A204.1 (cell line): Measurements from ENCODE around the gene DUSP2.

Source experiments
- FAIRE-seq: peaks from 2 replicates; lab custom pipeline; 2012; peaks lifted over from hg19 to GRCh38; lab: Jason Lieb, UNC

Gene DUSP2

DNA sequence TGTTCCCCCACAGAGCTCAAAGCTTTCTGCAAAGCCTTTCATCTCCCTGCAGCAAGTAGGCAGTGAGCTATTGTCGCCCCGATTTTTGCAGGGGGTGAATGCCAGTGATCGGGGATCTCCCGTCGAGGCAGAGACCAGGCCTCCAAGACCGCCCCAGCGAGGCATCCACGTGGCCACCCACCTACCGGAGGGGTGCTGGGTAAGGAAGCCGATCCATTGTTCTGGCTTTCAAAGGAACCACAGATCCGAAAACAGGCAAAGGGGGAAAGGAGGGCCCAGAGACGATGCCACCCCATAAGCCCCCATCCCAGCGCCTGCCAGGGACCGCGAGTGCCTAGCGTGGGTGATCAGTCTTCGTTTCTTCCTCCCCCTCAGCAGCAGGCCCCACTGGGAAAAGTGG is 31.3 kb downstream of the DUSP2 start:
- FAIRE-seq: no peak

GRCh38 chr2:96113367-96113677 is 31.9 kb downstream of the DUSP2 start:
- no peak for FAIRE-seq

DNA sequence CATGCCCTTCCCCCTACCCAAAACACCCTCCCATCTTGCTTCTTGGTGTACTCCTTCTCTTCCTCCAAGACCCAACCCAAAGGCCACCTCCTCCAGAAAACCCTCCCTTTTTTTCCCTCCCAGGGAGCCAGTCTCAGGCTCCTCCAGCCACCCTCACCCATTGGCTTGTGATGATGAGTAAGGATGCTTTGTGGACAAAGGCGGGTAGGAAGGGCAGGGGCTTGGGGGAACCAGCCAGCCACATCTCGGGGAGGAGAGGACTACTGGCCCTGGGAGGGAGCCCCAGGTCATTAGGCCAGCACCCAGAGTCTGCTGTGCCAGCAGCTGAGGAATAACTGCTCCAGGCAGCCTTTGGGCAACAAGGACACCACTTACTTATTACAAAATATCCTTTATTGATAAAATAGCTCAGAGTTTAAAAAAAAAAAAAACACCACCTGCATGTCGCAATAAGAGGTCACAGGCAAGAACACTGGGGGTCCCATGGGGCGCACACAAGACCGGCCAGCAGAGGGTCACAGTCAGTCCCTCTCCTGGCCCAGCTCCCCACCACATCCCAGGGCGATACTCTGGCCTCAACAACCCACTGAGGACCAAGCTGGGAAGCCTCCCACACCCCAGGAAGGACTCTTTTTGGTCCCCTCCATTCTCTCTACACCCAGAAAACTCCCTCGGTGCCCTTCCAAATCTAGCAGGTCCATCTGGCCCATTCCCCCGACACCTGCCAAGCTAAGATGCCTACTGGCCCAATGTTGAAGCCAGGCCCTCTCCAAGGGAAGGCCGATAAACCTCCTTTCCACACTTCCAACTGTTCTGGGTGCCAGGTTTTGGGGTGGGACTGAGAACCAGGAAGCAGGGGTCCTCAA is 32.5 kb downstream of the DUSP2 start:
- FAIRE-seq: no peak

GRCh38 chr2:96111823-96112500 is 33.3 kb downstream of the DUSP2 start:
- FAIRE-seq: no peak

GRCh38 chr2:96111257-96111640 is 34.0 kb downstream of the DUSP2 start:
- FAIRE-seq: no peak

DNA sequence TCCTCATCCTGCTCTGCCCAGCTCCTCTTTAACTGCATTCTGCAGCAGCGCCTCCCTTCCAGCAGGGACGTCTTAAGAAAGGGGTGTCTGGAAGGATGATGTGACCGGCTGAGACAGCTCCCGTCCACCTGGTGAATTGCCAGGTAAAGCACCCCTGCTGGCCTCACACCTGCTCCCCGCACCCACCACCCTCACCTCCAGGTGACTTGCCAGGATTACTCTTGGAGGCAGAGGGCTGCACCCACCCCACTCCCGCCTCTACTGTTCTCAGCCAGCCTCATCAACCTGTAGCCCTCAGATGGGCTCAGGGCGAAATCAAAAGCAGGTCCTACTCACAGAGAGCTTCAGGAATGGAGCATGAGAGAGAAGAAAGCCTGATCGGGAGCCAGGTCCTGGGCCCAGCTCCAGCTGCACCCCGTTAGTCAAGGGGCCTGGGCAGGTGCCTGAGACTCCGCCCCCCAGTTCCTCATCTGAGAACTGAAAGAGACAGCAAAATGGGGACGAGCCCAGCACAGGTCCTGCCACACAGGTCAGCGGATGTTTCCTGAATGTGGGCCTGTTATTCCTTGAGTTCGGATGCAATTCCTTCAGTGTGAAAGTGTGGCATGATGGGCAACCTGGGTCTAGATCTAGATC is 34.5 kb downstream of the DUSP2 start:
- FAIRE-seq: no peak

GRCh38 chr2:96109931-96110511 is 35.2 kb downstream of the DUSP2 start:
- FAIRE-seq: no peak

DNA sequence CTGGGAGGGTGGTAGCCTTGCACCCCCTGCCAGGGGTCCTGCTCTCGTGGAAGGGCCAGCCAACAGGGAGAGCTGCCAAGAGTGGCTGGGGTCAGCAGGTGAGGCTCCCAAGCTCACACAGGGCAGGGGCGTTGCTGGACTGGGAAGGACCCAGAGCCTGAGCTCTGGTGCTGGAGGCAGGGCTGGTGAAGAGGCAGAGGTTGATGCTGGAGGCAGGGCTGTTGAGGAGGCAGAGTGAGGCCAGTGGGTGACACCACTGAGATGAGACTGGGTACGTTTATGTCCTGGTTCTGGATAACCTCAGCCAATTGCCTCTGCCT is 35.9 kb downstream of the DUSP2 start:
- FAIRE-seq: no peak

- no peak for FAIRE-seq
Observed at GRCh38 chr2:96108541-96109360, 36.5 kb downstream of the DUSP2 start.

DNA sequence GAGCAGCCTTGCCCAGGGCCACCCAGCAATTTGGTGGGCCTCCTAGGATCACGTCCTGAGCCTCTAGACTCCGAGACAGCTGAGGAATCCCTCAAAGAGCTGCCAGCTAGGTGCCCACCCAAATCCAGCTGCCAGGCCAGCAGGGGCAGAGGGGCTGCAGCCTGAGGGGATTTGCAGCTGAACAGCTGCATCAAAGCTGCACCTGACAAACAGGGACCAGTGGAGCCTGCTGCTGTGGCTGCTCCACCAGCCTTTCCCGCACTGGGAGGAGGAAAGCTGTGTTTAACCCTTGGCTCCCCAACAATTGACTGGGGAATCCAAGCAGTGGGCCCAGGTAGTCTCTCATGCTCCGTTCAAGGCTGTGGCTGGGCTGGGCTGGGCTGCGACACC is 37.1 kb downstream of the DUSP2 start:
- FAIRE-seq: no peak

GRCh38 chr2:96107708-96108065 is 37.6 kb downstream of the DUSP2 start:
- FAIRE-seq: no peak

DNA sequence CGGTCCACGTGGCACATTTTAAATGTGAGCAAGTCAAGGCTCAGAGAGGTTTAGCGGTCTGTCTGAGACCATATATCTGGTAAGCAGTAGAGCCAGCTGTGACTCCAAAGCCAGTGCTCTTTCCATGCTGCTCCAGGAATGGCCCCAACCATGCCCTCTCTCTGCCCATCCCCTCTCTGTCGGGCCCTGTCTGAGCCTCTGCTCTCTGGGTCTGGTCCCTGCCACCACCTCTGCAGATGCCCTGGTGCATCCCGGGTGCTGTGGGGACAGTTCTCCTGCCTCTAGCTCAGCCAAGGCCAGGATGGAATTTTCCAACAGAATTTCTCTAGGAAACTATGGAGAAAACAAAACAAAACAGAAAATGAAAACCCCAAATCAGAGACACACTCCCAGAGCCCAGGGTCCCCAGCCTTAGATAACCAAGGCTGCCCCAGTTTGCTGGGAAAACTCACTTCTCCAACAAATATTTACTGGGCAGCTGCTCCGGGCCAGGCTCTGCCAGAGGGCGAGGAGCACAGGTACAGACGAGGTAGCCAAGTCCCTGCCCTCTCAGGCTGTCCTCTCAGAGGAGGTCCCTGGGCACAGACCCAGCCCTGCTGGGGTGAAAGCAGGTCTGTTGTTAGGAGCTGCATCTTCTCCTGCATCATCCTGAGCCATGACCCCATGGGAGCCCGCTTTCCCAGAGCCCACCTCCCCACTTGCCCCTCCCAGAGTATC is 38.1 kb downstream of the DUSP2 start:
- FAIRE-seq: no peak

- no peak for FAIRE-seq
Observed at GRCh38 chr2:96105994-96106715, 39.1 kb downstream of the DUSP2 start.

DNA sequence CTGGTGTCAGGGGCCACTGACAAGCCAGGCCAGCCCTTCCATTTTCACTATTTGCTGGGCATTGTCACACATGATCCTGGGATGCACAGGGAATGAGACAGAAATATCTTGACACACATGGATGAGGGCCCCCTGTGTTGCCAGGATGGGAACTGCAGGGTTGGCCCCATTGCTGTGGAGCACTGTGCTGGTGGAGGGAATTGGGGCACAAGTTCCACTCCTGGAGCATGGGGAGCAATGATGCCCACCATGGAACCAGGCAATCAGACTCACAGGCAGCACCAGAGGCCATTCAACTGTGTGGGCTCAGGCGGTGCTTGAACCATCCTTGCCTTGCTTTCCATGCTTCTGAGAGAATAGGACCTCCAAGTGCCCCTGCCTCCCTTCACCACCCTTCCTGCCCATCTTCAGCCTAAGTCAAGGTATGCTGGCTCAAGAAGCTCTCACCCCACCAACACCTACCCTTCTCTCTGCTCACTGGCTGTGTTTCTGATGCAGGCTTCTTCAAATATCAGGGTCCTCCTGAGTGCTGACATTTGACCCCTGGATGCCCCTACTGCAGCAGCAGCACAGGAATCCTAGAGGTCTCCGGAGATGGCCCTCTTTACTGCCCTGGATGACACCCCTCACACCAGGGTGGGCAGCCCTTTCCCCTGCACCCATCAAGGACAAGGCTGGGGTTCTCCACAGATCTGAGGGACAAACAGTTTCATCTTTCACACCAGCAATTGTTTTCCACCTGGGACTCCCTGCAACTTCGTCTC is 39.9 kb downstream of the DUSP2 start:
- no peak for FAIRE-seq

GRCh38 chr2:96104487-96104861 is 40.8 kb downstream of the DUSP2 start:
- FAIRE-seq: no peak

DNA sequence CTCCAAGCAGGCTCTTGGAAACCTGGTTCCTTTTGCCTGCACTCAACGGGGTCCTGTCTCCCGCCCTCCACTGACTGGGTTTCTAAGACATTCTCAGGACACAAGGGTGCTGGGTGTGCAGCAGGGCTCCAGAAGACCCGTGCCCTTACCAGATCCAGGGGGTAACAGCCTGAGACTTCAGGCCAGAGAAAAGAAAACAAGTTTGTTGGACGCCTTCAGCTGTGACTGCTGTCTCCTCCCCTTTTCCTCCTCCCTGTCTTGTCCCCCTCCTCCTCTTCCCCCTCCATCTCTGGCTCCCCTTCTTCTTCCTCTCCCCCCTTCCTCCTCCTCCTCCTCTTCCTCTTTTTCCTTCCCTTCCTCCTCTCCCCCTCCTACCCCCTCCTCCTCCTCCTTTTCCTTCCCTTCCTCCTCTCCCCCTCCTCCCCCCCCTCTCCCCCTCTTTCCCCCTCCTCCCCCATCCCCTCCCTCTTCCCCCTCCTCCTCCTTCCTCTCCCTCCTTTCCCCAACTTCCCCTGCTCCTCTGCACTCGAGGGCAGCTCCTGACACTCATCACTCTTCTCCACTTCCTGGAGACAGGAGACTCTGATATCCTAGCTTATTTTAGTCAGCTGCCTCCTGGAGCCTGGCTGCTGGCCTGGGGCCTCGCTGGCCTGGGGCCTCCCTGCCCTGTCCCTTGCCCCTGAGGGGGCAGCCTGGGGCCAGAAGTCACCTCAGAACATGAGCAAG is 41.3 kb downstream of the DUSP2 start:
- no peak for FAIRE-seq

- no peak for FAIRE-seq
Observed at GRCh38 chr2:96103187-96103601, 42.0 kb downstream of the DUSP2 start.

DNA sequence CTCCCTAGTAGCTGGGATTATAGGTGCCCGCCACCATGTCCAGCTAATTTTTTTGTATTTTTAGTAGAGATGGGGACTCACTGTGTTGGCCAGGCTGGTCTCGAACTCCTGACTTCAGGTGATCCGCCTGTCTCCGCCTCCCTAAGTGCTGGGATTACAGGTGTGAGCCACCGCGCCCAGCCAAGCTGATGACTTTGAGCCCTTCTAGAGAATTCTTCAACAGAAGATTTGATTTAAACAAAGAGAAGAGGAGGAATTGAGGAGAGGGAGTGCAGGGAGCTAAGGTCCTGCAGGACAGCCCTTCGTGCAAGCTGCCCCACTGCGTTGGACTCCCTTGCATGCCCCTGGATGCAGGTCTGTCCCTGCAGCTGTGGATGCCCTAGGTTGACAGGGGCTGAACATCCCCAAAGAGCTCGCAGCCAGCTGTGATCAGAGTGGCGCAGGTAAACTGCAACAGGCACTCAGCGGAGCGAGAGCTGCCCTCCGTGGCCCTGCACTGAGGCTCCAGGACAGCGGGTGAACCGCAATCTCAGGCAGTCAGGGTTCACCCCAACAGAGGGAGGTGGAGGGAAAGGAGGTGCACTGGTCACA is 42.5 kb downstream of the DUSP2 start:
- no peak for FAIRE-seq

DNA sequence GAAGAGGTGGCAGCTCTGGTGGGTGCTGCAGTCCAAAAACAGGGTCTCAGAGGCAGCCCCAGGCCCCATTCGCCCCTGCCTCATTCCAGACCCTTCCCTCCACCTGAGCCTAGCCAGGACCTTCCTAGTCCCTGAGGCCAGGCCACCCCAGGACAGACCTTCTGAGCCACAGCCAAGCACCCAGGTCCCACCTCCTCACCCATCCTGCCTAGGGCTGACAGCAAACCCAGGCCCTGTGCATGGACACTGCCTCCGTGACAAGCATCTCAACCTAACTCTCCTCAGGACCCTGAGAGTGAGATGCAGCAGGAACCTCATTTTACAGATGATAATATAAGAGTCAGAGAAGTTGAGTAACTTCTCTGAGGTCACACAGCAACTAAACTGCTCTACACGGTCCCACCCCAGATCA is 44.3 kb downstream of the DUSP2 start:
- FAIRE-seq: no peak
